ENCODE results near the gene FMNL1.

Gene FMNL1

DNA sequence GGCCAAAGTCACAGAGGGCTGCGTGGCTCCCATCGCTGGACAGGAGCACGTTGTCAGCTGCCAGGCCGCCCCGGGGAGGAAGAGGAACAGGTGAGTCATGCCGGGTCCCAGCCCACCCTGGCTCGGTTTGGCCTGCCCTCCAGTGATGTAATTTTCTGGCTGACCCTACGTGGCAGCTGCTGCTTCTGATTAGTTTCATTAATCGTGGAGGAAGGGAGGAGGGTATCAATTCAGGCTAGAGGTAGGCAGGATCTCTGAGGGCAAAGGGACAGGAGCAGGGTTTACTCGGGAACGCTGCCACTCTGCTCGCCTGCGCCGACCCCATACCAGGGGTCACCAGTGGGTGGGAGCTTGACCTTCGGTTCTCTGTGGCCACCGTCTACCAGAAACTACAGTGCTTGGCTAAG lies 51.9 kb downstream of the FMNL1 start:
- no peak for DNase-seq (ENCODE audit: low read depth)
- TF ChIP-seq, protein P1, sequence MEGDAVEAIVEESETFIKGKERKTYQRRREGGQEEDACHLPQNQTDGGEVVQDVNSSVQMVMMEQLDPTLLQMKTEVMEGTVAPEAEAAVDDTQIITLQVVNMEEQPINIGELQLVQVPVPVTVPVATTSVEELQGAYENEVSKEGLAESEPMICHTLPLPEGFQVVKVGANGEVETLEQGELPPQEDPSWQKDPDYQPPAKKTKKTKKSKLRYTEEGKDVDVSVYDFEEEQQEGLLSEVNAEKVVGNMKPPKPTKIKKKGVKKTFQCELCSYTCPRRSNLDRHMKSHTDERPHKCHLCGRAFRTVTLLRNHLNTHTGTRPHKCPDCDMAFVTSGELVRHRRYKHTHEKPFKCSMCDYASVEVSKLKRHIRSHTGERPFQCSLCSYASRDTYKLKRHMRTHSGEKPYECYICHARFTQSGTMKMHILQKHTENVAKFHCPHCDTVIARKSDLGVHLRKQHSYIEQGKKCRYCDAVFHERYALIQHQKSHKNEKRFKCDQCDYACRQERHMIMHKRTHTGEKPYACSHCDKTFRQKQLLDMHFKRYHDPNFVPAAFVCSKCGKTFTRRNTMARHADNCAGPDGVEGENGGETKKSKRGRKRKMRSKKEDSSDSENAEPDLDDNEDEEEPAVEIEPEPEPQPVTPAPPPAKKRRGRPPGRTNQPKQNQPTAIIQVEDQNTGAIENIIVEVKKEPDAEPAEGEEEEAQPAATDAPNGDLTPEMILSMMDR (IDR thresholded peaks at IDR 0.05; ENCODE audit: low read depth, low read length, missing control alignments) = no peak
- no peak overlapping the region for H3K4me3 ChIP-seq (ENCODE audit: low read depth, low read length)

DNA sequence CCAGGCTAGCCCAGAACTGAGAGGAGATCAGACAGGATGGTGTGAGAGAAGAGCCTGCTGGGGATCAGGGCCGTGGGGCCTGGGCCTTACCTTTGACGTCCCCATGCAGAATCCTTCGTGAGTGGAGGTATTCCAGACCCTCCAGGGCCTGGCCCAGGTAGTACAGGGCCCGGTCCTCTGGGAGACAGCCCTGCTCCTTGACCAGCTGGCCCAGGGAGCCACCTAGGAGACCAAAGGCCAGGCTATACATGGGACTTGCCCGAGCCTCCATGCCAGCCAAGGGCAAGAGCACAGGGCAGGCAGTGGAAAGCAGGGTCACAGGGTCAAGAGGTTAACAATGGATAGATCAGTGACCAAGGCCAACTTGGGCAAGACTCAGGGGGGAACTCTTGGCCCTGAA lies 52.3 kb downstream of the FMNL1 start:
- TF ChIP-seq, protein P1 (IDR thresholded peaks at IDR 0.05; ENCODE audit: low read depth, low read length, missing control alignments) = no peak
- no peak overlapping the region for H3K4me3 ChIP-seq (ENCODE audit: low read depth, low read length)

DNA sequence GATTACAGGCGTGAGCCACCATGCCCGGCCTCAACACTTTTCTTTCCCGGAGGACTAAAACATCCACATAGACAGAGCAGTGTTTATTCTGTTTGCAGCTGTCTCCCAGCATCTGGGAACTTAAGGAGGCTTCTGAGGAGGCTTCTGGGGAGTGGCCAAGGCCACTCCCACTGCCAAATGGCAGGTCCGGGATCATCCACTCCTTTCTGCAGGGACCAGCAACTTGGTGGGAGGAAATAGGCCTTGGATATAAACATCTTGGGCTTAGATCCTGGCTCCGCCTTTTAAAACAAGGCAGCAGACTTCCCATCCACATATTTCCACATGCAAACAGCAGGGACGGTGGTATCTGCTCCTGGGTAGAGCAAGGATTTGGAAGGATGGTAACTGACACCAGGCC lies 54.3 kb downstream of the FMNL1 start:
- no peak overlapping the region for H3K4me3 ChIP-seq (ENCODE audit: low read depth, low read length)
- no peak for DNase-seq (ENCODE audit: low read depth)
- TF ChIP-seq, protein P1 (IDR thresholded peaks at IDR 0.05; ENCODE audit: low read depth, low read length, missing control alignments) = no peak

More for the DNA sequence above, 52.3 kb downstream of the FMNL1 start:
- DNase-seq (ENCODE audit: low read depth) = no peak

DNA sequence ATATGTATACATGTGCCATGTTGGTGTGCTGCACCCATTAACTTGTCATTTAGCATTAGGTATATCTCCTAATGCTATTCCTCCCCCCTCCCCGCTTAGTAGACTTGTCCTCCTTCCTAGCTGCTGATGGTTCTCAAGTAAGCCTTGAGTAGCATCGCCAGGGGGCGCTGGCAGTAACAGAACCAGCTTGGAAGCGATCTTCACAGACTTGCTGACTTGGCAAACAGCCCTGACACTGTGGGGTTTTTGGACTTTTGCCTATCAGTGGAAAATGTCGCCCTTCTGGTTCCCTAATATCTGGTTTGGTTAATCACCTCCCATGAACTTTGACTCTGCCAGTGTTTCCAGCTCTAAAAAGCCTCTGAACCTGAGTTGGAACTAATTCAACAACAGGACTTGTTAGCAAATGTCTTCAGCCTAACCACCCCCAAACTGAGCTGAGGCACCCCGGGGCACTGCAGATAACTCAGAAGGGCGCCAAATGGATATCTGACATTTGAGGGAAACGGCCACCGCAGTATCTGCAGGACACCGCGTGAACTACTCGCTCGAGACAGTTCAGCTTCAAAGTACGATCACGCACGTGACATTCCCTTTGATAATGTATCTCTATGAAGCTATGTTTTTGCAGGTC lies 55.6 kb downstream of the FMNL1 start:
- DNase-seq (ENCODE audit: low read depth) = peak; percentile 88
- H3K4me3 ChIP-seq (ENCODE audit: low read depth, low read length) = no peak overlapping the region
- TF ChIP-seq, protein P1 (IDR thresholded peaks at IDR 0.05; ENCODE audit: low read depth, low read length, missing control alignments) = peak; percentile 79

DNA sequence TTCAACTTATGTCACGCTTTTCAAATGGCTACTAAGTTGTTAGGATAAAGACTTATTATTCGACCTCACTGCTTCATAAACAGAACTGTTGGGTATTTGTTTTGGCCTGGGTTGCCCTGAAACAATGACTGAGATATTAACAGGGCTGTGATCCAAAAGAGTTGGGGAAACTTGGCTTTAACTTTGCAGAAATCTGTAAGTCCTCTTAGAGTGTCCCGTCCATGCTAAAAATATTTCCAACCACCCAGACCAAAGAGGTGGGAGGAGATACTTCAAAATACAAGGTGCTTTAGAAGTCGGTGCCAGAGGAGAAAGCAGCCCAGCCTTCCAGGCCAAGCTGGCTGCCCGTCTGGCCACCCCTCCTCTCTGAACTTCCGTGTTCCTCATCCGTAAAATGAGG lies 56.3 kb downstream of the FMNL1 start:
- TF ChIP-seq, protein P1 (IDR thresholded peaks at IDR 0.05; ENCODE audit: low read depth, low read length, missing control alignments) = no peak

DNA sequence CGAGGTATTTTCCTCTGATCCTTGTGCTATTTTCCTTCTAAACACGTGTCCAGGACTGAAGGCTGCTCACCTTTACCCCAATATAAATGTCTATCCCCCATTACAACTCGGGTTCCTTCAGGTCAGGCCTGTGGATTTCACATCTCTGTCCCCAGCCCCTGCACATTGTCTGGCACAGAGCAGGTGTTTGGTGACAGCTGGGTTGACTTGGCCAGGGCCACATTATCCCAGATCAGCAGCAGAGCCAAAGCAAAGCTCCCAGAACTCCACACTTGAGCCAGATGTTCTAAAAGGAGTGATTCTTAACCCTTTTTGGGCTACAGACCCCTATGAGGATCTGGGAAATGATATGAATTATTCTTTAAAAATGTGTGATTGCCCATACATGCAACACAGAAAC lies 58.2 kb downstream of the FMNL1 start:
- no peak overlapping the region for H3K4me3 ChIP-seq (ENCODE audit: low read depth, low read length)
- no peak for DNase-seq (ENCODE audit: low read depth)
- TF ChIP-seq, protein P1 (IDR thresholded peaks at IDR 0.05; ENCODE audit: low read depth, low read length, missing control alignments) = no peak

More for the DNA sequence above, 56.3 kb downstream of the FMNL1 start:
- no peak overlapping the region for H3K4me3 ChIP-seq (ENCODE audit: low read depth, low read length)
- DNase-seq (ENCODE audit: low read depth) = no peak

Measured in GM12864 (cell line).